Stimulated activated CD8-positive, alpha-beta memory T cell treated with anti-CD3 and anti-CD28 coated beads, Interleukin-7, amount 100 ng/mL, for 1 hour (primary cell): ENCODE results near the gene CASK.

Experiments used
- DNase-seq, 2 donors: peaks; one replicate each; pipeline ENCODE4 v3.0.0-alpha.2; 2020; ENCODE audit warnings: low read depth in 2 of 2

The CASK gene, protein sequence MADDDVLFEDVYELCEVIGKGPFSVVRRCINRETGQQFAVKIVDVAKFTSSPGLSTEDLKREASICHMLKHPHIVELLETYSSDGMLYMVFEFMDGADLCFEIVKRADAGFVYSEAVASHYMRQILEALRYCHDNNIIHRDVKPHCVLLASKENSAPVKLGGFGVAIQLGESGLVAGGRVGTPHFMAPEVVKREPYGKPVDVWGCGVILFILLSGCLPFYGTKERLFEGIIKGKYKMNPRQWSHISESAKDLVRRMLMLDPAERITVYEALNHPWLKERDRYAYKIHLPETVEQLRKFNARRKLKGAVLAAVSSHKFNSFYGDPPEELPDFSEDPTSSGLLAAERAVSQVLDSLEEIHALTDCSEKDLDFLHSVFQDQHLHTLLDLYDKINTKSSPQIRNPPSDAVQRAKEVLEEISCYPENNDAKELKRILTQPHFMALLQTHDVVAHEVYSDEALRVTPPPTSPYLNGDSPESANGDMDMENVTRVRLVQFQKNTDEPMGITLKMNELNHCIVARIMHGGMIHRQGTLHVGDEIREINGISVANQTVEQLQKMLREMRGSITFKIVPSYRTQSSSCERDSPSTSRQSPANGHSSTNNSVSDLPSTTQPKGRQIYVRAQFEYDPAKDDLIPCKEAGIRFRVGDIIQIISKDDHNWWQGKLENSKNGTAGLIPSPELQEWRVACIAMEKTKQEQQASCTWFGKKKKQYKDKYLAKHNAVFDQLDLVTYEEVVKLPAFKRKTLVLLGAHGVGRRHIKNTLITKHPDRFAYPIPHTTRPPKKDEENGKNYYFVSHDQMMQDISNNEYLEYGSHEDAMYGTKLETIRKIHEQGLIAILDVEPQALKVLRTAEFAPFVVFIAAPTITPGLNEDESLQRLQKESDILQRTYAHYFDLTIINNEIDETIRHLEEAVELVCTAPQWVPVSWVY

DNA sequence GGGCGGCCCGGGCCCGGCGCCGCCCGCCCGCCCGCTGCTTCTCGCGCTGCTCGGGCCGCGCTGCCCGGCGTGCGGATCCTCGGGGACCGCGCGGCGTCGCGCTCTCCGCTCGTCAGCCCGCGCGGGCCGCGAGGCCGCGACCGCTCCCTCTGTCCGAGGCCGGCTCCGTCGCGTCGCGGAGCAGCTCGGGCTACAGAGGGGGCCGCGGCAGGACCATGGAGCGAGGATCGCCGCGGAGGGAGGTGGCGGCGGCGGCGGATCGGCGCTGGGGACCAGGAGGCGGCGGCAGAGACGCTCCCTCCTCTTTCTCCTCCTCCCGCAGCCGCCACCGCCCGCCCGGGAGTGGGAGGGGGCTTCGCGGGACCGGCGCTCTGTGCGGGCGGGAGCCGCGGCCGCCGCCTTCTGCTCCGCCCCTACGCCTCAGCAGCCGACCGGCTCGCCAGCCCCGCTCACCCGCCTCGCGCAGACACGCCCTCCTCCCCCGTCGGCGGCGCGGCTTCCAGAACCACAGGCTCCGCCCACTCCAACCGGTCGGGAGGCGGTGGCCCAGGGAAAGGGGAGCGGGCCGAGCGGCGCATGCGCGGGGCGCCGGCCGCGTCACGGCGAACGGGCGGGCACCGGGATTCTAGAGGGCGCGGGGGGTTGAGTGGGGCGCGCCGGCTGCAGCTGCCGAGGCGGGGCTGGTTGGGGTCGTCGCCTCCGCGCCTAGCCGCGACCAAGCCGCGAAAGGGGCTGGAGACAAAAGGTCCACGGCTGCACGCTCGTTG, at the start of gene CASK:
Gene CASK, minus strand, starts transcription at position 344 of the 767 bp plus-strand sequence. CDS start 566 bp downstream, outside the sequence.
- peak; percentile 79 to 82 for DNase-seq

DNA sequence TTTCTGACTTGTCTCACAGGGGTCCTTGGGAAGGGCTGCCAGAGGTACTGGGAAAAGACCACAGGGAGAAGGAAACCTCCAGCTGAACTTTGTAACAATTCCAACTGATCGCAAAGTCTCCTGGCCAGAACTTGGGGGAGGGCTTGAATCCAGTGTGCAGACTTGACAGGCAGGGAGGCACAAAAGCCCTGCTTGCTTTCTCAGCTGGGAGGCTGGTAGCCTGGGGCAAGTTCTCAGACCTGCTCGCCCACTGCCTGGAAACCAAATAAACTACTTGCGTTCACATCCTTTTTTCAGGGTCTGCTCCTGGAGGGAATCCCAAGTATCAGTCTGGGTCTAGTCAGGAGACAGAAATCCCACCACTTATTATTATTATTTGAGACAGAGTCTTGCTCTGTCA, 48.0 kb upstream of the CASK start:
- no peak for DNase-seq

DNA sequence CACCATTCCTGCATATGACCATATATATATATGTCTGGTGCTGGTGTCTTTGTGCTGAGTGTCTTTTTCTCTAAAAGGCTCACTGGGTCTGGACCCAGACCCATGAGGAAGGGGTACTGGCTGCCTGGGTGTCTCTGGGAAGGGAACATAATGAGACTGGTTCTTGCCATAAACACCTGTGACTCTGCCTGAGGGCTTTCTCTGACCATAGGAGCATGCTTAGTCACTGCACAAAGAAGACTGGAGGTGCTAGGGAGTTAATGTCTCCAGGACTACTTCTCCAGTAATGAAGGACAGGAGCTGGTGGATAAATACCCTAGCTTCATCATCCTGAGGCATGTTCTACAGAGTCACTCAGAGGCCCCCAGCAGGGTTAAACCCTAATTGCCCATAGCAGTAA, 47.1 kb upstream of the CASK start:
- DNase-seq, result no peak

DNA sequence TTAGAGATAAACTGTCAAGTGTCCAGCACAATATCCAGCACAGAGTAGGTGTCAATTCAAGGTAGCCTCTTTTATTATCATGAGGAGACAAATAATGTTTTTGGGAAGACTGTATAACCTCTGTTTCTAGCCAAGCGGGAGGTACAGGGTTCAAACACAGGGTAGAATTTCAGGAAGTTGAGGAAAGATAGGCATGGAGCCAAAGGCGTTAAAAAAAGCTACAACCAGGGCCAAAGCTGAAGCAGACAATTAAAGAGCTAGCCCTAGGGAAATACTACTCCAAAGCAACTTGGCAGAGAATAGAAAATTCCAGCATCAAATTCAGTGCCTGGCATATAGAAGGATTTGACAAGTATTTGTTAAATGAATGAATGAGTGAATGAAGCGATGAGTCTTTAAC, 40.0 kb upstream of the CASK start:
- DNase-seq, result no peak

DNA sequence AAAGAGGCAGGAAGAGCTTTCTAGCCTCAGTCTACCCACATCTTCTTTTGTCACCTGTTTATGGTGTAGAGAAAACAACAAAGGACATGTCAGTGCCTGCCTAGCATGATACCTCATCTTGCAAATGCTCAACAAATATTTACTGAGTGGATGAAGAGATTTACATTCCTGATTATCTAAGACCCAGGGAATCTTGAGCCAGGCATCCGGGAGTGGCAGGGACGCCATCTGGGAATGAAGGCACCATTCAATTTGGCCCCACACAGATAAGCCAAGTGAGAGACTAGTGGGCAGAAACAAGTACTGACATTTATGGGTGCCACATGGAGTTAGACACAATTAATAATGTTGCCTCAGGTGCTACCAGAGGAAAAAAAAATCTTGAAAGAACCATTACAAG, 36.8 kb upstream of the CASK start:
- DNase-seq, result no peak

DNA sequence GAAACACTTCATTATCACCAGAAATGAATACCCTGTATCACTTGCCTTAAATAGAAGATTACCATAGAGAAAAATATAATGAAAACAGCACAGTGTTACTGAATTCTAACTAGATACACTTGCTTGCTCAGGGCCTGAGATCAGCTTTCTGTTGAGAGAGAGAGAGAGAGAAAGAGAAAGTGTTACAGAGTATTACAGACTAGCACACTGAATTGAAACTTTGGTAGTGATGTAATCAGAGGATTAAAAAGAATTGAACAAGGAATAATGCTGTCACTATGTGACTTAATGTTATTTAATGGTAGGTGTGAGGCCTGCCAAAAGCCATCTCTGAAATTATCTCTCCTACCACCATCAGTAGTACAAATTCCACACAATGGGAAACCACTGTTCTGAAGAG, 35.5 kb upstream of the CASK start:
- DNase-seq, result no peak

DNA sequence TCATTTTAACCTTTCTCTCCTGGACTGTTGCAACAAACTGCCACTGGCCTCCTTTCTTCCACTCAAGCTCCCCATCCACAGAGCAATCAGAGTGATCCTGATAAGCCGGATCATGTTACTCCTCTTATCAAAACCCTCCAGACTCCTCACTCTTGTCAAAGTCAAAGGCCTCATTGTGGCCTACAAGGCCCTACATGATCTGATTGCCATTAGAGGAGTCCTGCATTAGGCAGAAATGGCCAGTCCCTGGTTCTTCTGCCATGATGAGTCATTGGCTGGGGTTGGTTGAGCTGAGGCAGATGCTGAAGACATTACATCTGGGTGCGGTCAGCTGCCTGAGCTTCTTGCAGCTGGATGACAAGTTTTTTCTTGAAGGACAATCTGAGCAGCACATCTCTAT, 32.7 kb upstream of the CASK start:
- no peak for DNase-seq

DNA sequence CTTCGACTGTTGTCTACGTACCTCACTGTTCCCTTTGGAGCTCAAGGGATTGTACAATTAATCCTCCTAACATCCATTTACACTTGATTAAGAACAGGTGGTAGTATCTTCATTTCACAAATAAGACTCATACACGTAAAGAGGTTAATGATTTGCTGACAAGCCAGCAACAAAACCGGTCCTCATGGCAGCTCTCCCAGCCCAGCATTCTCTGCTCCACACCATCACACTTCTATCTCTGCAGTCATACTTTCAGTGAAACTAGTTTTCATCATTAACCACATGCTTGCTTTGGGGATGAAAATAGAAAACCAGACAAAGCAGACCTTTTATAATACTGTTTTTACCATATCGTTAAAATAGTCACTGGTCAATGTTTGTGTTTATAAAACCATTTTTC, 28.7 kb upstream of the CASK start:
- DNase-seq, result no peak

DNA sequence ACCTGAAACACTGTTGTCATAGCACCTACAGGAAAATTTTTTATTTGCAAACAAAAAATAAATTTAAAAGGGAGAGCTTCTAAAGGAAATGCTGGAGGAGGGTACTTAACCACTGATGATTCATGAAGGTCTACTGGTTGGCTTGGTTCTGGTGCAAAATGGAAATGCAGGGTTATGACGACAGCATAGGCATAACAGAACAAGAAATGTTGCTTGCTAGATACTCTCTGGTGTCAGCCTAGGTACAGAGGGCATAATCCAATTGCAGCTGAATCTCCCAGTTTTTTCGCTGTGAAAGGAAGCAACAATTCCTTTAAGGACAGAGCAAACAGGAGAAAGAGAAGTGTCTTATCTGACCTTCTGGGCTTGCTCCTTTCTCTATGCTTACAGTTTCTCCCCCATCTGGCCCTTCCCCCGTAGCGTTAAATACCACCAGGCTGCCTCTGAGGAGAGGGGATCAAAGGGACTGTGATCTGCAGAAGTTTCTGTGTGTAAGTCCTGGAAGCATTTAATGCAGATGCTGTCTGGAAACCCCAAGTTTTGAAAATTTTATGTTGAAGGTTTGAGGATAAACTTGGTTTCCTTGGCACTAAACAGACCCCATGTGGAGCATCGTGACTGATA, 23.7 kb upstream of the CASK start:
- DNase-seq, result no peak

DNA sequence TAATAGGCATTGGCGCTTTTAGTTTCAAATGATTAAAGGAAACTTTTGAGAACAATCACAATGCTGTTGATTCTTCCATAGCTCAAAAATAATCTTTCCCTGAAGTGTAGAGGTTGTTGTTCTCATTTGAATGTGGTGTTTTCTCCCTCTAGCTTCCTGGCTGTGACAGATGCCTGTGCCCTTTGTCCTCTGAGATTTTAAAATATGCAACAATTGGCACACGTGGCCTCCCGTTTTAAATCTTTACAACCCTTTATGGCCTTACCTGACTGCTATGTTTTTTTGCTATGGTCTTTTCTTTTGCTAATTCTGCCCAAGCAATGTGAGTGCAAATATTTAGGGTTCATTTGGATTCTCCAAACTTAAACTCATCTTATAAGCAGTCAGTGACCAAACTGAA, 22.9 kb upstream of the CASK start:
- DNase-seq, result no peak

DNA sequence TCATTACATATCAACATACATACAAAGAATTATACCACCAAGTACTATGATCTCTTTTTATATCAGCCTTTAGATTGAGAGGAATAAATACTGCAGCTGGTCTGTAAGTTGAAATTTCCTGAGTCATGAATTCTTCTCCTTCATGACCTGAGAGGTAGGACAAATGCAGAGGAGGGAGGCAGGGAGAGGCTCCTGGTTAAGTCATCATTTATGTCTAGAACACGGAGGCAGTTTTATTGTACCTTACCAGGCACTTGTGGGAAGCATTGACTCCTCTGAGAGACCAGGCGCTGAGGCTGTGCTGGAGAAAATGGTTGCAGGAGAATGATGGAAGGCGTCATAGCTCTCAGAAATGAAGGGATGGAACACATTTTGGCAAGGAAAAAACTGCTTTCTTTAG, 12.5 kb upstream of the CASK start:
- no peak for DNase-seq

DNA sequence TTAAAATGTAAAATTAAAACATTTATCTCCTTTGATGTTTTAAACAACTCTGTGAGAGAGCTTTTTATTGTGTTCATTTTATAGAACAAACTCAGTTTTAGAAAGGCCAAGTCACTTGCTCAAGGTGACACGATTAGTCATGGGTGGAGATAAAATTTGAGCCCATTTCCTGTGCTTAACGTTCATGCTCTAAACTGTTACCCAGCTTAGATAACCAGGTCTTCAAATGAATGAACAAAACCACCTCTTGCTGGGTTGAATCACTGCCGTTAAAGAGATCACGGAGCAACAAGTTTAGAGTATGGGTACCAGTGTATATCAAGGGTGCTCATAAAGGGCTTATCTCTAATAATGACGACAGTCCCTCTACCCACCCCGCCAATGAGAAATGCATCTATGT, 10.2 kb upstream of the CASK start:
- no peak for DNase-seq

DNA sequence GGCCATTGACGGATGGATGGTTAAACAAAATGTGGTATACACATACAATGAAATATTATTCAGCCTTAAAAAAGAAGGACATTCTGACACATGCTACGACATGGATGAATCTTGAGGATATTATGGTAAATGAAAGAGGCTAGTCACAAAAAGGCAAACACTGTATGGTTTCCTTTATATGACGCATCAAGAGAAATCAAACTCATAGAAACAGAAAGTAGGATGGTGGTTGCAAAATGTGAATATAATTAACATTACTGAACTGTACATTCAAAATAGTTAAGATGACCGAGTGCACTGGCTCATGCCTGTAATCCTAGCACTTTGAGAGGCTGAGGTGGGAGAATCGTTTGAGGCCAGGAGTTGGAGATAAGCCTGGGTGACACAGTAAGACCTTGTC, 9.5 kb upstream of the CASK start:
- no peak for DNase-seq

DNA sequence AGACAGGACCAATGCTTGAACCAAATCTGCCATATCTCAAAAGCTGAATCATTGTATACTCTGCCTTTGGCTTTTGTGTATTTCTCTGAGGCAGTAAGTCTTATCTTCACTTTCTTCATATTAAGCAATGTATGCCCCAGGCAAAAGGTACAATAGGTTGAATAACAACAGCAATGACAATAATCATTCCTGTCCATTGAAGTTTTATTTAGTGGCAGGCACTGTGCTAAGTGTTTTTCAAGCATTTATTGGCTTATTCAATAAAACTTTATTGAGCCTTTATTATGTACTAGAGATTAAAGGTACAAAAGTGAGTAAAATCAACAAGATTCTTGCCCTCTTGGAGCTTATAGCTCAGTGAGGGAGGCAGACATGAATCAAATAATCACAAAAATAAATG, 8.2 kb upstream of the CASK start:
- DNase-seq, result no peak

DNA sequence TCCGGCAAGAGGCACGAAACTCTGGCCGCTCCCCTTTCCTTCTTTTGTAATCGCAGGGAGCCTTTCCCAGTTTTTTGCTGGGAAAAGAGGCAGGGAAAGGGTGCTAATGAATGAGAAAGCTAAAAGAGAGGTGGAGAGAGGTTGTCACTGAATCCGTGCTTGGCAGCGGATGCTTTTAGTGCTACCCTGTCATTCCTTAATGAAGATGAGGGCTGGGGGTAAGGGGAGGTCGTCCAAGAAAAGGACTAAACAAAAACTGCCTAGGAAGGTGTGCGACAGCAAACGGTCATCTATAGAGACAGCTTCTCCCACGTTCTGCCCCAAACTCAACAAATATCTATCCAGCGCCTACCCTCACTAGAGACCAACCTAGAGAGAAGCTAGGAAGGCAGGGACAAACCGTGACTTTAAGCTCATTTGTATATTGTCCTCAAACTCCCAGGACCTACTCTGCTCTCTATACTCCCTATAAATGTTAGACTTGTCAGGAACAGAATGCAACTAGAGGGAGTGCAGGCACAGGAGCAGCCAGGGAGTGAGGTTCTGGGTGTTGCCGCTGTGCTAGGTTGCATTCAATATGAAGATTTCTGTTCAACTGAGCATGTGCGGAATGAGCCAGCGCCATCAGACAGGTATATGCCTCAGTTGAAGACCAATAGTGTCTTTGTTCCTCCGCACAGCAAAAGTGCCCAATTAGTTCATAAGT, 777 bp upstream of the CASK start:
- no peak for DNase-seq

DNA sequence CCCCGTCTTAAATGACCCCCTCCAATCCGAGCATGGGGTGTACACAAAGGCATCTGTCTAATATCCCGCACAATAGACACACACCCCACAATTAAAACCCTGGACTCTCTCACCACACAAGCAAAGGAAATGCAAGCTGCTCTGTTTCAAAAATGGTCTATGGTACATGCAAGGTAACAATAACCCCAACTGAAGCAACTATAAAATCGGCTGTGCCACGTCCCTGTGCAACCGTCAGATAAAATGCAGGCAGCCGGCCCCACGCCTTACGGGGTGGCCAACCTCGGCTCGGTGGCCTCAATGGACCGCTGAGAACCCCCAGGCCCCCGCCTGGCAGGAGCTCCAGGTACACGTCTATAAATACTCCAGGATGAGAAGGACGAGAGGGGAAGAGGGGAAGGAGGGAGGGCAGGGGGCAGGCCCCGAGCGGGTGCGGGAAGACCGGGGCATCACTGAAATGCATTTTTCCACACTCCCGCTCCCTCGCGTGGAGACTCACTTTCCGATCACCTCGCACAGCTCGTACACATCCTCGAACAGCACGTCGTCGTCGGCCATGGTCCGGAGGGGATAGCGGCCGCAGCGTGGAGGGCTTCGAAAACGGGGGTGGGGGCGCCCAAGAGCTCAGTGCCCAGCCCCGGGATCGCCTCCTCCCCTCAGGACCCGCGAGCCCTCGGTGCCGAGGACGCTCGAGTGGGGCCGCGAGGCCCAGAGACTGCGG, 763 bp downstream of the CASK start:
- no peak for DNase-seq

DNA sequence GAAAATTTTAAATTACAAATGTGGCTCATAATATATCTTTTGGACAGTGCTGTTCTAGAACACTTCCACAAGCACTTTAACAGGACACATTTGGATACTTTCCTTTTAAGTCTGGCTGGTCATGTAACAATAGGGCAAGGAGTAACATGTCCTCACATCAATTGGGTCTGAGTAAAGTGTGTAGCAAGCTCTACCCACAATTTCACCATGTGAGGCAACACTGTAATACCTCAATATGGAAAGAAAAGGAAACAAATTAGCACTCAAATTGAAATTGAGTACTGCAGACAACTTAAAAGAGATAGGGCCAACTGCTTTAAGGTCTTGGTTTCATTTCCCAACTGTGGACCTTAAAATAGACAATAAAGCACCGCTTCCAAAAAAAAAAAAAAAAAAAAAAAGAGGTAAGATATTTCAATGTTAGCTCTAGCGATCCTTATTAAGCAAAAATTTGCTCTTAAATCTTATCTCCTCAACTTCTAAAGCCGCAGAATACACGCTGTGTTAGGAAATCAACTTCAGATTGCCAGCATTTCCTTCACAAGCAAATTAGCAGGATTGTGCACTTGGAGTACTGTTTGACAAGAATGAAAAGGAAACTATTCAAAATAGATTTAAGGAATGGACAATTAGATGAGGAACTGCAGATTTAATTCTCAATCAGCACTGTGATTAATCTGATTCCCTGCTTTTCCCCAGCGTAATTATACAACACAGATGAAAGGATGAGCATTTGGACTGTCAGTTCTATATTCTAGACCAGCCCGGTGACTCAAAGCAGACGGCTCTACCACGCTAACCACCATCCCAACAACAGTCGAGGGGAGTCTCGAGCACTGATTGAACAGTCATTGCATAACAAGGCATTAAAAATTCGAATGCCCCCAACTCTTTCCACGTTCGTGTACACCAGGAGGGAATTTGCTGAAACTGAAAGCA, 1.6 kb downstream of the CASK start:
- no peak for DNase-seq

DNA sequence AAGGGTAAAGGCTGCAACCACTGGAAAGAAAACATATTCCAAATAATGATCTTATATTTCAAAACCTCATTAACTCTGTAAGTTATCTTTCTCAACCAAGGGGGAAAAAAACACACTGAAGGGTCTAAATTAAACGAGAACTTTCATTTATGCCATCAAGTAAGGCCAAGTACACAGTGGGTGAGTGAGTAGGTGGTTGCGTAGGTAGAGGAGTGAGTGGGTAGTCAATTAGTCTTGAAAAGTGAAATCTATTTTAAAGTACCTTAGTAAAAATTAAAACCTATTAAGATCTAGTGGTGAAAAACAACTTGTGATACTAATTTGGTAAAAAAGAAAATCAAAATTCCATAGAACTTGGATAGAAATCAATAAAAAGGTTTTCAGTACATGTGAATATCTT, 3.5 kb downstream of the CASK start:
- no peak for DNase-seq

DNA sequence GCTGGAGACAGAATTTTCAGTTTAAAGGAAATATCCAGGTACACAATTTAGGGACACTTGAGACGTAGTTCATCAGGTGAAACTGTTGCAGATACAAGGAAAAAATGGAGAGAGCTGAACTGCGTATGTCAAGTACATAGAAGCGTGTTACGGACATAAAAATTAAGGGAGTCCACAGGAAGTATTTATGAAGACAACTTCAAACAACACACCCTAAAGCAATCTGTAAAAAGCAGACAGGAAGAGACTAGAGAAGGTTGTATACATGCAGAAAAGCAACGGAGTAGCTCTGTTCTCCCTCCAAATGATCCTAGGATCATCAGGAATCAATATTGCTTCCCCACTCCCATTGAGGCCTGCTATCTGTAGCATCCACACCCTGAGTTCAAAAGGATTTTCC, 5.8 kb downstream of the CASK start:
- no peak for DNase-seq
